ENCODE data around the gene RALGAPA1.

GRCh38 chr14:35549551-35549950 lies 259.5 kb downstream of the RALGAPA1 start:
- TF ChIP-seq, protein P1, sequence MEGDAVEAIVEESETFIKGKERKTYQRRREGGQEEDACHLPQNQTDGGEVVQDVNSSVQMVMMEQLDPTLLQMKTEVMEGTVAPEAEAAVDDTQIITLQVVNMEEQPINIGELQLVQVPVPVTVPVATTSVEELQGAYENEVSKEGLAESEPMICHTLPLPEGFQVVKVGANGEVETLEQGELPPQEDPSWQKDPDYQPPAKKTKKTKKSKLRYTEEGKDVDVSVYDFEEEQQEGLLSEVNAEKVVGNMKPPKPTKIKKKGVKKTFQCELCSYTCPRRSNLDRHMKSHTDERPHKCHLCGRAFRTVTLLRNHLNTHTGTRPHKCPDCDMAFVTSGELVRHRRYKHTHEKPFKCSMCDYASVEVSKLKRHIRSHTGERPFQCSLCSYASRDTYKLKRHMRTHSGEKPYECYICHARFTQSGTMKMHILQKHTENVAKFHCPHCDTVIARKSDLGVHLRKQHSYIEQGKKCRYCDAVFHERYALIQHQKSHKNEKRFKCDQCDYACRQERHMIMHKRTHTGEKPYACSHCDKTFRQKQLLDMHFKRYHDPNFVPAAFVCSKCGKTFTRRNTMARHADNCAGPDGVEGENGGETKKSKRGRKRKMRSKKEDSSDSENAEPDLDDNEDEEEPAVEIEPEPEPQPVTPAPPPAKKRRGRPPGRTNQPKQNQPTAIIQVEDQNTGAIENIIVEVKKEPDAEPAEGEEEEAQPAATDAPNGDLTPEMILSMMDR (IDR thresholded peaks at IDR 0.05): no peak
- TF ChIP-seq POLR2A (IDR thresholded peaks at IDR 0.05): no peak

All from right lobe of liver (tissue), 4 donors.